HG03442 (cell line): ENCODE results near the gene MKLN1.
"Not testable (repeated sequence)": the region's sequence is repeated elsewhere in the genome, so short reads cannot be mapped to it uniquely, and the experiment has no call there.

Source experiments
- ATAC-seq: cut with Tn5 transposase; IDR thresholded peaks from one replicate; pipeline ENCODE4 v1.9.1; 2021; ENCODE audit warnings: mild to moderate bottlenecking, moderate library complexity; ENCODE audit not compliant: unreplicated experiment

The MKLN1 gene

DNA sequence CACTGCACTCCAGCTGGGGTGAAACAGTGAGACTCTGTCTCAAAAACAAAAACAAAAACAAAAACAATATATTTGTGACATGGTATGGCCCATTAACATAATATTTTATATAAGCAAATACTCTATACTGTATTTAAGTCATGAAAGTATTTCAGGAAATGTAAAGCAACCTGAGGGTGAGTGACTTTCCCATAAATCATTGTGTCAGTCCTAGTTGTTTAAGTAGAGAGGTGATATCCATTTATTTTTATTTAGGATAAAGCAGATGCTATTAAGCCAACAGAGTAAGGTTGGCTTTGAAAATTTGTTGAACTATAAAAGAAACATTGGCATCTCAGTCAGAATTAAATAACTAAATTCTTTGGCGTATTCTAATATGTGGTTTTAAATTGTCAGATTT lies 60.5 kb downstream of the MKLN1 start:
- ATAC-seq: no peak

DNA sequence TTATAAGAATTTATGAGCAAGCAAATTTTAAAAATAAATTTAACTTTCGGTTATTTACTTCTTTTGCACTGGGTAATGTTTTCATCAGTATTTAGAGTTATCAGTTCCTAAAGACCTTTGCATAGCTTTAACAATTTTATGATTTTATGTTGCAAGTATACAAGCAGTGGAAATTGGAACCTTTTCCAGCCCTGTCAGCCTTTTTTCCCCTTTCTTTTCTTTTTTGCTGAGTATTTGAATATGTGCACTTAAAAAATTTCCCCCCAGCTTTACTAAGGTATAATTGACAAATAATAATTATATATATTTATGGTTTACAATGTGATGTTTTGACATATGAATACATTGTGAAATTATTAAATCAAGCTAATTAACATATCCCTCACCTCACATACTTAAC lies 62.6 kb downstream of the MKLN1 start:
- ATAC-seq: no peak

DNA sequence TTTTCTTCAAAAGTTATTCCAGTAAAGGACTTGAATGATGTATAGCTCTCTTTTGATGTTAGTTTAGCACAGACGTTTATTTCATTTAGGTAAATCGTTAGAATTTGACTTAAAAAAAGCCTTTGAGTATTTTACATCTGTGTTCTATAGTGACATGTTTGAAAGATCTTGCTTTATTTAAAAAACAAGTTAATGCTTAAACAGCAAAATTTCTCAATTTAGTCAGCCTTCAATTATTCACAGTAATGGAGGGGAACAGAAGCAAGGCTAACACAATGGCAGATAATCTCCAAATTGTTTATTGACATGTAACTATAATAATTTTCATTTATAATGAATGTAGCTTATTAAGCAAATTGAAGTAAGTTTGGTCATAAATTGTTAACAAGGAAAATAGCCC lies 63.5 kb downstream of the MKLN1 start:
- ATAC-seq: no peak

DNA sequence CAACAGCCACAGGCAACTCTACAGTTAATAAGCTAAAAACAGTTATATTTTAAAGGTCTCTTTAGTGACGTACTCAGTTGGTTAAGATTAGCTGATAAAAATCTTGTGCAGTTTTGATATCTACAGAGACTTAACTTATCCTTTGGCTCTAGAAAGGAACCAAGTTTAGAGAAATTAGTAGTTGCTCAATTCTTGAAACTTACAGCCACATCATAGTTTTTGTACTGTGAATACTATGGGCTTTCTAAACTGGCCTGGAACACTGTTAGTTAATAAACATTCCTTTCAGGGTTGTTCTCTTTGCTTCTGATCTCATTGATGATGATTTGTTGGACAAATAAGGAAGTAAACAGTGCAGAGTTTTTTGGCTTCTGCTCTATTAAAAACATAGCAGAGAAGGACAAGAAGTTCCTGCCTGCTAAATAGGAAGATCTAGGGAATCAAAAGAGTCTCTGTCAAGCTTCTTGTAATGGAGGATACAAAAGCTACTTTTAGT lies 73.1 kb downstream of the MKLN1 start:
- ATAC-seq: no peak

DNA sequence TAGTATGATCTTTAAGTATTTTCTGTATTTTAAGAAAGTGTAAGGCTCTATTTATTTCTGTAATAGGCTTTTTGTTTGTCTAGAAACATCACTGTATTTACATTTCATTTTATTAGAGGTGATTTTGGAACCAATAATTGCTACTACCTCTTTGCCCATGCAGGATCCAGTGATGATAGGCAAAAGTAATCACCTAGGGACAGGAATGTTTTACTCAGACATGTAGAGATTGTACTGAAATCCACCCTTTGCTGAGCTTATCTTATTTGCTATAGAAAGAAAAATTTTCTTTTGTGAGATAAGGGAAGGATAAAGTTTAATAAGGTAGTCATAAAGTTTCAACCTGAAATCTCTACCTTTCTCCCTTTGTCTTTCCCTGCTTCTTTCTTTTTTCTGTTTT lies 73.5 kb downstream of the MKLN1 start:
- no peak for ATAC-seq

DNA sequence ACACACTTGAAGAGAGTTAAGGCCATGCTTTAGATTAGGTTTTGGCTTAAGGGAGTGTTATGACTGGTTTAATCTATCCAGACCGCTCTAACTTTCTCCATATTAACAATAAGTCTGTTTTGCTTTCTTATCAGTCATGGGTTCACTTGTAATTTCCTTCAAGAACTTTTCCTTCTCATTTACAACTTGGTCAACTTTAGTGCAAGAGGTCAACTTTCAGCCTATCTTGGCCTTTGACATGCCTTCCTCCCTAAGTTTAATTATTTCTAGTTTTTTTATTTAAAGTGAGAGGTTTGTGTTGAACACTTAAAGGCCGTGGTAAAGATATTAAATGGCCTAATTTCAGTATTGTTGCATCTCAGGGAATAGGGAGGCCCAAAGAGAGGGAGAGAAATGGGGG lies 75.6 kb downstream of the MKLN1 start:
- no peak for ATAC-seq

DNA sequence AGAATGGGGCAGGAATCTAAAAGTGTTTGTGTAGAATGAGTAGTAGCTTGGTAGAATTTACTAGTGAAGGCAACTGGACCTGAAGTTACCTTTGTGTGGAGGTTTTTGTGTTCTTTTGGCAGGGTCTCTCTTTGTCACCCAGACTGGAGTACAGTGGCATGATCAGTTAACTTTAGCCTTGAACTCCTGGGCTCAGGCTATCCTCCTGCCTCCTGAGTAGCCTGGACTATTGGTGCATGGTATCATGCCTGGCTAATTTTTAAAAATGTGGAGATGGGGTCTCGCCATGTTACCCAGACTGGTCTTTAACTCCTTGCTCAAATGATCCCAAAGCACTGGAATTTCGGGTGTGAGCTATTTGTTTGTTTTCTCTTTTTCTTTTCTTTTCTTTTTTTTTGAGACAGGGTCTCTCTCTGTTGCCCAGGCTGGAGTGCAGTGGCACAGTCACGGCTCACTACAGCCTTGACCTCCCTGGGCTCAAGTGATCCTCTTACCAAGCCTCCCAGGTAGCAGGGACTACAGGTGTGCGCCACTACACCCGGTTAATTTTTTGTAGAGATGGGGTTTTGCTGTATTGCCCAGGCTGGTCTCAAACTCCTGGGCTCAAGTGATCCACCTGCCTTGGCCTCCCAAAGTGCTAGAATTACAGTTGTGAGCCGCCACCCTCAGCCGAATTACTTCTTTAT lies 76.7 kb downstream of the MKLN1 start:
- ATAC-seq: no peak

DNA sequence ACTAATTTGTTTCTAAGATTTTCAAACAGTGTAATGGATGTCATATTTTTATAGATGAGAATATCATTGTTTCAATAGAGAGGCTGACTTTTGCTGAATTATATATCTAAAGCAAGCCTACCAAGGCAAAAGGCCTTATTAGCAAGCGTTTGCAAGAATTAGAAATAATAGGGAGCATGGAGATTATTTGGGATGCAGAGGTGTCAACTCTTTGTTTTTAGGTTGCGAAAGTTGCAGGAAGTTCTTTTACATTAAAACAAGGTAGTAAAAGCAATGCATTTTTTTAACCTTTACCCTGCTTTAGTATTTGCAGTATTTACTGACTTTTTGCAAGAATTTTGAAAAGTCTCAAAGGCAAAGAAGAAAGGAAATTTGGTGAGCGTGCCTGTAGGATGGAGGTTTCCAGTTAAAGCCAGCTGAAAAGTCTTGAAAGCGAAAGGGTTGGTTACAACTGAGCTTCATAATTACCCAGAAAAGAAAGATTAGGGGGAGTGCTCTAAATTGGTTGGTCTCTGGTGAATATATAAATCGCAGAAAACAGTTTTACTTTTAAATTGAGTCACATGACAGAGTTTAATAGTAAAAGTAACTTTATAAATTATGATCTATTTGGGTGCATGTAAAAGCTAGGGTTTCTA lies 81.6 kb downstream of the MKLN1 start:
- ATAC-seq: no peak

DNA sequence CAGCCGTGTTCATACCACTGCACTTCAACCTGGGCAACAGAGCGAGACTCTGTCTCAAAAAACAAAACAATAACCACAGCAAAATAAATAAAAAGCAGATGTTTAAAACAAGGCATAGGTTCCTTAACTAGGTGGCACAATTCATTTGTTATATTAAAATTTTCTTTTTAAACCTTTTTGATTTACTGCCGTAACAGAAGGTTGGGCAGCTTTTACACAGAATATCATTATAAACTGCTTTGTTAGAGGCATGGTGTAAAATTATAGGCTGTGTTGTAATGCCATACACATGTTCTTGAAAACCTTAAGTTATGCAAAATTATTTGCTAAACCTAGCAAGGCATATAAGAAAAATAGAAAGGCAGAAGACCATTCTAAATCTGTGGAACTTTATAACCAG lies 84.4 kb downstream of the MKLN1 start:
- no peak for ATAC-seq

DNA sequence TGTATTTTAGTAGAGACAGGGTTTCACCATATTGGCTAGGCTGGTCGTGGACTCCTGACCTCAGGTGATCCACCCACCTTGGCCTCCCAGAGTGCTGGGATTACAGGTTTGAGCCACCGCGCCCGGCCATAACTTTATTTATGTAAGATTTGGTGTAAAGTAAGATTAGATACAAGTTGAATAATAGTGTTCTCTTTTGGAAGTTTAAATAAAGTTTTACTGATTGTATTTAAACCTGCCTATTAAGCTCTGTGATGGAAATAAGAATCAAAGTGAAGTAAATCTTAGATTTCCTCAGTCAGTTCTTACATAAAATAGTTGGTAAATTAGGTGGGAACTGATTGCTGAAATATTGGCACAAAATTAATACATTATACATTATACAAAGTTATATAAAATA lies 86.0 kb downstream of the MKLN1 start:
- ATAC-seq: no peak

DNA sequence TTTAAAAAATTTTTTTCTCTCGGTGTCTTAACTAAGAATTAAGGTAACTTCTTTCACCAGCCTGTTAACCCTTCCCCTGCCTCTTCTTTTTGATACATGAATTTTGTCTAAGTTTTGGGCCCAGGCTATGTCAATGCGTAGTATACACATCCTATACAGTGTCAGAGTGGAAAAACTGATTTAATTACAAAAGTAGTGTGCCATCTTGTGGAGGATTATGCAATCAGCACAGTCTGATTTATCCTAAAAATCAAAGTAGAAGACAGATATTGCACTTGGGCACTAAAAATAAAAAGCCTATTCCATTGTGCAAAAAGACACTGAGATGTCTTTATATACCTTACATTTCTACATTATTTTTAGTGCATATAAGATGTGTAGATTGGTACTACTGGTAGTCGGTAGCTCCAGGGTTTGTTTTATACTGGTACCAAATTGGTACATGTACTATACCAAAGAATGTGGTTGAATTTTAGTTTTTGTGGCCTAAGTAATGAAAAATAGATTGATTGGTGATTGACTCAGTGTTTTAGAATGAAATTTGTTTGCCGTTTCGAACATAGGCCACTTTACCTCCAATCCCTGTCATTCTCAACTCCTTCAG lies 96.6 kb downstream of the MKLN1 start:
- no peak for ATAC-seq

DNA sequence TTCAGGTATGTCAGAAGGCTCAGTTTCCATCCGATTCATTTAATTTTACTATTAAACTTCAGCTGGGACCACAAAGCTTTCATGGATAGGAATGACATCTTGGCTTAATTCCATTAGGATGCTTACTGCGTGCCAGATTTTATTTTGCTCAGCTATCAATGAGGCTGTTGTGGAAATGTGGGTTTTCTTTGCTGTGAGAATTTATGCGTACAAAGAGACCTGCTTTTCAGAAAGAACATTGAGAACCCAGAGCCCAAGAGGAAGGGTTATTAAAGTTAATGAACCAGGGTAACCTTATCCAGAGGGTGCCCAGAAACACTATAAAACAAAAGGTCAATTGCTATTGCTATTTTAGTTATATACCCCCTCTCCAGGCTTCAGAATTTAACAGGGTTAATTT lies 98.3 kb downstream of the MKLN1 start:
- ATAC-seq: no peak

DNA sequence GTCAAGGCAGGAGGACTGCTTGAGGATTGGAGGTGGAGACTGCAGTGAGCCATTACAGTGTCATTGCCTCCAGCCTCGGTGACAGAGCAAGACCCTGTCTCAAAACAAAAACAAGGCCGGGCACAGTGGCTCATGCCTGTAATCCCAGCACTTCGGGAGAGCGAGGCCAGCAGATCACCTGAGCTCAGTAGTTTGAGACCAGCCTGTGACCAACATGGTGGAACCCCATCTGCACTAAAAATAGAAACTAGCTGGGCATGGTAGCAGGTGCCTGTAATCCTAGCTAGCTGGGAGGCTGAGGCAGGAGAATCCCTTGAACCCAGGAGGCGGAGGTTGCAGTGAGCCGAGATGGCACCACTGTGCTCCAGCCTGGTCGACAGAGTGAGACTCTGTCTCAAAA lies 103.2 kb downstream of the MKLN1 start:
- not testable (repeated sequence) for ATAC-seq

DNA sequence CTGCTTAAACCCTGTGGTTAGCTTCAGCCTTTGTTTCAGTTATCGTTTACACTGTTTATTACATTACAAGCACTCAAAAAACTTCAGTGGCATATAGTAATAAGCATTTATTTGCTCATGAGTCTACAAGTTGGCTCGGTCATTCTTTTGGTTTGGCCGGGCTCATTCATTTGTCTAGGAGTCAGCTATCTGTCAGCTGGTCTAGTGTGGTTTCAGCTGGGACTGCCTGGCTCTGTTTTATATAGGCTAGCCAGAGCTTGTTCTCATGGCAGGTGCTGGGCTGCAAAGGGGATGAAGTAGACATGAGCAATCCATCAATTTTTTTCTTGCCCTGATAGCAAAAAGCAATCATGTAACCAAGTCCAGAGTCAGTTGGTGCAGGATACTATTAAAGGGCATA lies 103.6 kb downstream of the MKLN1 start:
- ATAC-seq: no peak

DNA sequence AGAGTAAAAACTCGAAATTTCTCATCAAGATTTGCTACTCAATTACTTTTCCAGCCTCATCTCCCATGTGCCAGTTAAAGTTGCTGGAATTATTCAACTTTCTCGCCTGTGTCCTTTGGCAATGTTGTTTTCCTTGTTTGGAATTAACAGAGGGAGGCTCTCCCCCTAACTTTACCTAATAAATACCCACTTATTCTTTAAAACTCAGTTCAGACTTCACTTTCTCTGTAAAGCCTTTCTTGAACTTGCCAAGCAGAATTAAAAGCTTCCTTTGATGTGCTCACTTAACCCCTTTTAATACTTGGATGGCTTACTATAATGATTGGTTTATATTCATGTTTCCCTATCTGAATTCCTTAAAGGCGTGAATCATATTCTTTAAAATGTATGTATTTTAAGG lies 104.1 kb downstream of the MKLN1 start:
- ATAC-seq: no peak

DNA sequence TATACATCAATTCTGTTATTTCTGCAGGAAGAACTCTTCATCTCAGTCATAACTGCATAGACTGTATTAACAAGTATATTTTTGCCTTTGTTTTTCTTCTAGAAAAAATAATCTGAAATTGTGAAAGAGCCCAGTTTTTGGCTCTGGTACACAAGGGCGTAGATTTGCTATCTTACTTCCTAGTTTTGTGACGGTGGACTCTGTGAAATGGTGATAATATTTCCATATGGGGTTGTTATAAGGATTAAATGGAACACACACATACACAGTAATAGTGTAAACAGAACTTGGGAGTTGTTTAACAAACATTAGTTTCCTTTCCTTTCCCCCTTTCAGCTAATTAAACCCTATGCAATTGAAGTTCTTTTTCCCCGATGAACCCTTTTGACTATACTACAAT lies 108.7 kb downstream of the MKLN1 start:
- ATAC-seq: no peak

DNA sequence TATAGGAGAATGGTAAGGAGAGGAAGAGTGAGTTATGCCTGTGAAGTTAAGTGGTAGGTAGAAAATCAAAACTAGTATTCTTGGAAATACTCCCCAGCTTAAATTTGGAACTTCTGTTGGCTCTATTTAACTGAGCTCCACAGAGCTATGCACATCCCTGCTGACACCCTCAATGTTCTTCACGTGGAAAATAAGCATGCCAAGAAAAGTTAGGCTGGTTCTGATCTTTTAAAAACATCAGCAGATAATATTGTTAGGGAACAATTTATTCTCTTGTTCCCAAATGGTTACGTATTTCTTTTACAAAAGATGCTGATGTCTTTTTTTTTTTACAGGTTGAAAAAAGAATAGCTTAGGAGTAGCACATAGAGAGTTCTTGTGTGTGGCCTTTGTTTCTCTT lies 111.3 kb downstream of the MKLN1 start:
- ATAC-seq: no peak

DNA sequence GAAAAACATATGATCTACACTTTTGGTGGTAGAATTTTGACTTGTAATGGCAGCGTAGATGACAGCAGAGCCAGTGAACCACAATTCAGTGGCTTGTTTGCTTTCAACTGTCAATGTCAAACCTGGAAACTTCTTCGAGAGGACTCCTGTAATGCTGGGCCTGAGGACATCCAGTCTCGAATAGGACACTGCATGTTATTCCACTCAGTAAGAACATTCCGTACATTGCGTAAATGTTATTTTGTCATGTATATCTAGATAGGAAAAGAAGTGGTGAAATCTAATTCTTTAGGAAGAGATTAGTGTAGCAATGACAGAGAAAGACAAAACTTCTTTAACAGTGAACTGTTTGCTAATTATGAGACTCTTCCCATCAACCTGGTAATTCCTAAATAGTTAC lies 115.8 kb downstream of the MKLN1 start:
- ATAC-seq: no peak

DNA sequence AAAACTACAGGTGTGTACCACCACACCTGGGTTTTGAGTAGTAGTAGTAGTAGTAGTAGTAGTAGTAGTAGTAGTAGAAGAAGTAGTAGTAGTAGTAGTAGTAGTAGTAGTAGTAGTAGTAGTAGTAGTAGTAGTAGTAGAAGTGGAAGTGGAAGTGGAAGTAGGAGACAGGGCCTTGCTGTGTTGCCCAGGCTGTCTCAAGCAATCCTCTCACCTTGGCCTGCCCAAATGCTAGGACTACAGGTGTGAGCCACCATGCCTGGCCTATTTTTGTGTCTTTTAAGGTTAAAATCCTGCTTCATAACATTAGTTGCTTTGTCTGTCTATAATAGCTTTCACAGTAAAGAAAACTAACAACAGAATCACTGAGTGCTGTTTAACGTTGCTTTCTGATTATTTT lies 117.0 kb downstream of the MKLN1 start:
- ATAC-seq: no peak

DNA sequence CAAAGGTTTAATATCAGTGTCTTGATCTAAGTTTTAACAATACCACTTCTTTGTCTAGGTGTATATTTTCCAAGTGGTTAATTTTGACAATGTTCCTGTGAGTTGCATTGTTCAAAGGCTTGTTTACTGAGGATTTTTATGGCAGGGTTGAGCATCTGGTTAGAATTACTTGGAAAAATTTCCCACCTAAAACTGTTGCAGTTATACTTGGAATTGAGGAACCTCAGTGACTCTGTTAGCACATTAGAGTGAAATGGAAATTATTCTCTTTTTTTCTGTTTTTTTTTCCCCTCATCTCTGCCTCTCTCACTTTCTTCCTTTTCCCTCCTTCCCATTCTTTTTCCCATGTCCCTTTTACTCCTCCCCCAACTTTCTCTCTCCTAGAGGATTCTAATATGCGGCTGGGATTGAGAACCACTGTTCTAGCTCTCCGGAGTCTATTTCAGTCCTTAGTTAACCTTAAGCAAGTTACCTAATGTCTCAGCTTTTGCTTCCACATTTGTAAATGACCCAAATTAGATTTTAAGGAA lies 121.8 kb downstream of the MKLN1 start:
- no peak for ATAC-seq

DNA sequence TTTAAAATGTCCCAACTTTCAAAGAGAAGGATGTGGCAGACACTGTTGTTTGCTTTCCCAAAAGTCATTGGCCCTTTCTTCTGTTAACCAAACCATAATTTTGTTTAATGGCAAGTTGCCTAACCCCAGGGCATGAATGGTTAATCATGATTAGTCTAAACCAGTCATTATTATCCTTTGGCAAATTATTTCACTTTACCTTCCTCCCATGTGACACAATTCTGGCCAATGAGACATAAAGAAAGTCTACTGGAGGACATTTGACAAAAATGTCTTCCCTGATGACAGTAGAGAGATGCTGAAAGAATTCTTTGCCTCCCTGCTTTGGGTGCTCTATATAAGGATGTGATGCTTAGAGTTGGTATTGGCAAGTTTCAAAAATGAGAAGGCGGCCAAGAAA lies 126.8 kb downstream of the MKLN1 start:
- ATAC-seq: no peak

DNA sequence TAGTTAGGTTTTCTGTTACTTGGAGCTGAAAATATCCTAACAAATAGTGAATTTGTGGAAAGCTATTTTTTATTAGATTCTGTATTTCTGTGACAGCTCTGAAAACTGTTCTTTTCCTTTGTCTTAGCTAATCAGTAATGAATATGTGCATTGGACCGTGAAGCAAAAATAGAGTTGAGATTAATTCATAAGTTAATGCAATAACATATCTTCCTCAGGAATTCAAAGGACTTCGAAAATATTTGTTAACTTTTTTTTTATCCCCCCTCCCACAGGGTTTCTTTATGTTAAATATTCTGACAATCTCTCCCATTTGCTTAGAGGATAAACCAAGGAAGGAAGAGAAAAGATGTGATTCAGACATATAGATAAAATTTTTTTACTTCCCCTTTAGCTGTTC lies 127.3 kb downstream of the MKLN1 start:
- ATAC-seq: no peak
